ENCODE results near the gene PRPH2. TPM values are rescaled to one million over a fixed set of nuclear protein-coding genes. Genes with fewer than 3 reads are reported as not detected.

The PRPH2 gene
- total and polyA plus RNA-seq, 2 of the 13 experiments (the other 11 are each of a cell fraction or from before 2014, with no cell fraction given), result 0.03 to 0.04 TPM

DNA sequence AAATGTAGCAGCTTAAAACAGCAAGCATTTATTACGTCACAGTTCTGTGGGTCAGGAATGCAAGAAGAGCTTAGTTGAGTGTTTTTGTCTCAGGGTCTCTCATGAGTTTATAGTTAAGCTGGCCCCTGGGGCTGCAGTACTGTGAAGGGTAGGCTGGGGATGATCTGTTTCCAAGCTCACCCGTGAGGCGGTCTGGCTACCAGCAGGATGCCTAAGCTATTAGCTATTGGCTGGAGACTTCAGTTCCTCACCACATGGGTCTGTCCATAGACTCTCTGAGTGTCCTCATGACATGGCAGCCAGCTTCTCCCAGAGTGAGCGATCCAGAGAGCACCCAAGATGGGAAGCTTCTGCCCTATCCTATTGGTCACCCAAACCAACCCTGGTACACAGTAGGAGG lies 46.7 kb upstream of the PRPH2 start (continued):
- TF ChIP-seq SRY (CRISPR knock-in tag; IDR thresholded peaks at IDR 0.05), result no peak
- TF ChIP-seq, protein P1, sequence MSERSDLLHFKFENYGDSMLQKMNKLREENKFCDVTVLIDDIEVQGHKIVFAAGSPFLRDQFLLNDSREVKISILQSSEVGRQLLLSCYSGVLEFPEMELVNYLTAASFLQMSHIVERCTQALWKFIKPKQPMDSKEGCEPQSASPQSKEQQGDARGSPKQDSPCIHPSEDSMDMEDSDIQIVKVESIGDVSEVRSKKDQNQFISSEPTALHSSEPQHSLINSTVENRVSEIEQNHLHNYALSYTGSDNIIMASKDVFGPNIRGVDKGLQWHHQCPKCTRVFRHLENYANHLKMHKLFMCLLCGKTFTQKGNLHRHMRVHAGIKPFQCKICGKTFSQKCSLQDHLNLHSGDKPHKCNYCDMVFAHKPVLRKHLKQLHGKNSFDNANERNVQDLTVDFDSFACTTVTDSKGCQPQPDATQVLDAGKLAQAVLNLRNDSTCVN (CRISPR knock-in tag; IDR thresholded peaks at IDR 0.05; ENCODE audit: borderline replicate concordance), result no peak
- TF ChIP-seq, protein P2, sequence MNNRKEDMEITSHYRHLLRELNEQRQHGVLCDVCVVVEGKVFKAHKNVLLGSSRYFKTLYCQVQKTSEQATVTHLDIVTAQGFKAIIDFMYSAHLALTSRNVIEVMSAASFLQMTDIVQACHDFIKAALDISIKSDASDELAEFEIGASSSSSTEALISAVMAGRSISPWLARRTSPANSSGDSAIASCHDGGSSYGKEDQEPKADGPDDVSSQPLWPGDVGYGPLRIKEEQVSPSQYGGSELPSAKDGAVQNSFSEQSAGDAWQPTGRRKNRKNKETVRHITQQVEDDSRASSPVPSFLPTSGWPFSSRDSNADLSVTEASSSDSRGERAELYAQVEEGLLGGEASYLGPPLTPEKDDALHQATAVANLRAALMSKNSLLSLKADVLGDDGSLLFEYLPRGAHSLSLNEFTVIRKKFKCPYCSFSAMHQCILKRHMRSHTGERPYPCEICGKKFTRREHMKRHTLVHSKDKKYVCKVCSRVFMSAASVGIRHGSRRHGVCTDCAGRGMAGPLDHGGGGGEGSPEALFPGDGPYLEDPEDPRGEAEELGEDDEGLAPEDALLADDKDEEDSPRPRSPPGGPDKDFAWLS (CRISPR knock-in tag; IDR thresholded peaks at IDR 0.05; ENCODE audit: borderline replicate concordance), result no peak

DNA sequence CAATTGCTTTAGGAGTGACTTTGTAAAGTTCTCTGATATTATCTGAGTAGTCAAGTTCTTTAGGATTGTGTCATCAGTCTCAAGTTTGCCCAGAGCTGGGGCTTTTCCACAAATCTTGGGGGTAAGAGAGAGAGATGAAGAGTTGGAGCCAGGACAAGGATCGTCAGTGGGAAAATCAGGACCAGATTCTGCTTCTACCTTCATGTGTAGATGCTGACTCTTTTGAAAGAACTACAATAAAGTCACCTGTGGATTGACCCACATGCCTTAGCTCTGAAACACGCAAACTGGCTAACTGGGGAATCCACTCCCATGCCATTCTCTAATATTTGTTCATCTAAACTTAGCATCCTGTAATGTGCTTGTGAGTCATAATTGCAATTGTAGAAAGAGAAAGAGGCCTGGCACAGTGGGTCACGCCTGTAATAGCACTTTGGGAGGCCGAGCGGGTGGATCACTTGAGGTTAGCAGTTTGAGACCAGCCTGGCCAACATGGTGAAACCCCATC lies 43.8 kb upstream of the PRPH2 start:
- H3K9ac ChIP-seq (ENCODE audit: insufficient read depth, low read depth, low read length), result no peak overlapping the region
- no peak overlapping the region for H3K4me2 ChIP-seq (ENCODE audit: low read depth, low read length)
- no peaks in the 10 kb centered on the region for H3K4me1 ChIP-seq (ENCODE audit: insufficient read depth, low read length)
- no peak for DNase-seq (ENCODE audit: low spot score)
- H3K4me3 ChIP-seq (replicated peaks in 1 of 3; ENCODE audit: insufficient read depth in 1 of 3, low read depth in 2 of 3, low read length in 3 of 3), result no peak overlapping the region
- intact Hi-C loops (cut with micrococcal nuclease; ENCODE audit: unreplicated experiment), result no loop called here
- in situ Hi-C loops (cut with HindIII; ENCODE audit: extremely low pct_ligation_motif_present, low pct_unique_long_range_greater_than_20kb), result no loop called here
- BruUV-seq (replicated peaks), result no TSS peak
- H2AFZ ChIP-seq (ENCODE audit: low read length), result no peak overlapping the region
- no peaks in the 10 kb centered on the region for H3K9me3 ChIP-seq (ENCODE audit: low read length)
- no peak overlapping the region for H3K27ac ChIP-seq (ENCODE audit: extremely low read length, insufficient read depth, low read length)
- no peaks in the 10 kb centered on the region for H3K79me2 ChIP-seq (ENCODE audit: insufficient read depth, low read length)
- ChIA-PET POLR2A (interaction anchor here (1.8 kb wide), 1 partner anchor 20 kb away, joined by 9 read pairs; the partner anchor contains the start of gene TBCC), CTCF (ENCODE audit: low intra/inter-chr PET ratio, low total read pairs) (no interaction called here)
- no peaks in the 10 kb centered on the region for H3K27me3 ChIP-seq (ENCODE audit: control insufficient read depth in 1 of 2, insufficient read depth in 2 of 2, low read length in 2 of 2)
- 97% methylated on average over 5 of the region's 5 CpGs for WGBS (ENCODE audit: low lambda C conversion rate)
- H4K20me1 ChIP-seq (ENCODE audit: insufficient read depth, low read length), result no peaks in the 10 kb centered on the region
- no peak for ATAC-seq
- peak; percentile 32 for FAIRE-seq
- H3K36me3 ChIP-seq (replicated peaks in 1 of 2; ENCODE audit: control insufficient read depth in 1 of 2, insufficient read depth in 2 of 2, low read length in 2 of 2), result no peaks in the 10 kb centered on the region; a peak in 1 of 5 replicates
- TF ChIP-seq ZNF225 (CRISPR knock-in tag; IDR thresholded peaks at IDR 0.05) (no peak), ZNF143 (CRISPR knock-in tag; IDR thresholded peaks at IDR 0.05) (no peak)
- TF ChIP-seq, protein P3, sequence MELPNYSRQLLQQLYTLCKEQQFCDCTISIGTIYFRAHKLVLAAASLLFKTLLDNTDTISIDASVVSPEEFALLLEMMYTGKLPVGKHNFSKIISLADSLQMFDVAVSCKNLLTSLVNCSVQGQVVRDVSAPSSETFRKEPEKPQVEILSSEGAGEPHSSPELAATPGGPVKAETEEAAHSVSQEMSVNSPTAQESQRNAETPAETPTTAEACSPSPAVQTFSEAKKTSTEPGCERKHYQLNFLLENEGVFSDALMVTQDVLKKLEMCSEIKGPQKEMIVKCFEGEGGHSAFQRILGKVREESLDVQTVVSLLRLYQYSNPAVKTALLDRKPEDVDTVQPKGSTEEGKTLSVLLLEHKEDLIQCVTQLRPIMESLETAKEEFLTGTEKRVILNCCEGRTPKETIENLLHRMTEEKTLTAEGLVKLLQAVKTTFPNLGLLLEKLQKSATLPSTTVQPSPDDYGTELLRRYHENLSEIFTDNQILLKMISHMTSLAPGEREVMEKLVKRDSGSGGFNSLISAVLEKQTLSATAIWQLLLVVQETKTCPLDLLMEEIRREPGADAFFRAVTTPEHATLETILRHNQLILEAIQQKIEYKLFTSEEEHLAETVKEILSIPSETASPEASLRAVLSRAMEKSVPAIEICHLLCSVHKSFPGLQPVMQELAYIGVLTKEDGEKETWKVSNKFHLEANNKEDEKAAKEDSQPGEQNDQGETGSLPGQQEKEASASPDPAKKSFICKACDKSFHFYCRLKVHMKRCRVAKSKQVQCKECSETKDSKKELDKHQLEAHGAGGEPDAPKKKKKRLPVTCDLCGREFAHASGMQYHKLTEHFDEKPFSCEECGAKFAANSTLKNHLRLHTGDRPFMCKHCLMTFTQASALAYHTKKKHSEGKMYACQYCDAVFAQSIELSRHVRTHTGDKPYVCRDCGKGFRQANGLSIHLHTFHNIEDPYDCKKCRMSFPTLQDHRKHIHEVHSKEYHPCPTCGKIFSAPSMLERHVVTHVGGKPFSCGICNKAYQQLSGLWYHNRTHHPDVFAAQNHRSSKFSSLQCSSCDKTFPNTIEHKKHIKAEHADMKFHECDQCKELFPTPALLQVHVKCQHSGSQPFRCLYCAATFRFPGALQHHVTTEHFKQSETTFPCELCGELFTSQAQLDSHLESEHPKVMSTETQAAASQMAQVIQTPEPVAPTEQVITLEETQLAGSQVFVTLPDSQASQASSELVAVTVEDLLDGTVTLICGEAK (IDR thresholded peaks at IDR 0.05), result no peak
- TF ChIP-seq, protein P3 (CRISPR knock-in tag; IDR thresholded peaks at IDR 0.05), result no peak
- TF ChIP-seq, protein P4, sequence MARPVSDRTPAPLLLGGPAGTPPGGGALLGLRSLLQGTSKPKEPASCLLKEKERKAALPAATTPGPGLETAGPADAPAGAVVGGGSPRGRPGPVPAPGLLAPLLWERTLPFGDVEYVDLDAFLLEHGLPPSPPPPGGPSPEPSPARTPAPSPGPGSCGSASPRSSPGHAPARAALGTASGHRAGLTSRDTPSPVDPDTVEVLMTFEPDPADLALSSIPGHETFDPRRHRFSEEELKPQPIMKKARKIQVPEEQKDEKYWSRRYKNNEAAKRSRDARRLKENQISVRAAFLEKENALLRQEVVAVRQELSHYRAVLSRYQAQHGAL (CRISPR knock-in tag; IDR thresholded peaks at IDR 0.05; ENCODE audit: not compliant biosample characterization), result no peak
